Stimulated activated CD8-positive, alpha-beta memory T cell treated with anti-CD3 and anti-CD28 coated beads, Interleukin-12 subunit alpha, Interleukin-12 subunit beta, amount 100 ng/mL, for 24 hours (primary cell): ENCODE data around the gene ANKRD6.
A peak's percentile ranks its signal among the peaks of the same experiment; 100 is the strongest.
"Not testable (repeated sequence)": the region's sequence is repeated elsewhere in the genome, so short reads cannot be mapped to it uniquely, and the experiment has no call there.

Experiments
- DNase-seq: peaks from one replicate; pipeline ENCODE4 v3.0.0-alpha.2; 2020; ENCODE audit errors: extremely low read depth

The ANKRD6 gene

DNA sequence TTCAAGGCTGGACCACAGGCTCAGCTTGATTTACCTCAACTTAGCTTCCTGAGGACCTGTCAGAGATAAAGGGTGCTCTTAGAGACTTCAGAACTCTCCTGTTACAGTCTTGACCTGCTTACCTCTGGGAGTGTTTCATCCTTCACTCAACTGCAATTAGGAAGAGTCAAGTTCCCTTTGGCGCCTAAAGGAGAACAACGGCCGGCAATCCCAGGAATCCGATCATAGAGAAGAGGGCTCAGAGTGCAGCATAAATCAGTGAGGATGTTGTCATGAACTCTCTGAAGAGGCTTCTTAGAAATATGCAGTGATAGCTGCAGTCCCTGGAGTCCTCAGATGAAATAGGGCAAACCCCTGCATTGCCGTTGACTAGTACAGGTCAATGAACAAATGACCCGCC lies 169.2 kb downstream of the ANKRD6 start:
- DNase-seq: no peak

- no peak for DNase-seq
Measured at GRCh38 chr6:89604653-89605052, 171.7 kb downstream of the ANKRD6 start.

DNA sequence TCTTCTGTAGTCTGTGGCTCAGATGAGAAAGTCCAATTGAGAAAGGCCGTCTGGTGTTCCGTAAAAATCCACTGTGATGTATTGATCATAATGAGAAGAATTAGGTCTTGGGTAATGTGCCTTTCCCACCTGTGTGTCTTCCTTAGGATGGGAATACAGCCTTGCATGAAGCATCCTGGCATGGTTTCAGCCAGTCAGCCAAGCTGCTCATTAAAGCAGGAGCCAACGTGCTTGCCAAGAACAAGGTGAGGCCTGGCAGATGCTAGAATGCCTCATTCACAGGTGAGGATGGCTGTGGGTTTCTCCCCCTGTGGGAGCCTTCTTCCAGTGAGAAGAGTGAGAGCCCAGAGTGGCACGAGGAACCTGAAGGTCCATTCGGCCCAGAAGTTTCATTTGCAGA lies 172.9 kb downstream of the ANKRD6 start:
- no peak for DNase-seq

- peak; percentile 25 for DNase-seq
Measured at GRCh38 chr6:89610149-89610642, 177.2 kb downstream of the ANKRD6 start.

GRCh38 chr6:89611666-89612065 lies 178.7 kb downstream of the ANKRD6 start:
- DNase-seq: no peak

- DNase-seq: no peak
Measured at GRCh38 chr6:89612121-89612520, 179.2 kb downstream of the ANKRD6 start.

- DNase-seq: no peak
Measured at GRCh38 chr6:89613790-89614189, 180.8 kb downstream of the ANKRD6 start.

- DNase-seq: no peak
Measured at GRCh38 chr6:89615882-89616281, 182.9 kb downstream of the ANKRD6 start.

- DNase-seq: no peak
Measured at GRCh38 chr6:89616531-89616930, 183.6 kb downstream of the ANKRD6 start.

DNA sequence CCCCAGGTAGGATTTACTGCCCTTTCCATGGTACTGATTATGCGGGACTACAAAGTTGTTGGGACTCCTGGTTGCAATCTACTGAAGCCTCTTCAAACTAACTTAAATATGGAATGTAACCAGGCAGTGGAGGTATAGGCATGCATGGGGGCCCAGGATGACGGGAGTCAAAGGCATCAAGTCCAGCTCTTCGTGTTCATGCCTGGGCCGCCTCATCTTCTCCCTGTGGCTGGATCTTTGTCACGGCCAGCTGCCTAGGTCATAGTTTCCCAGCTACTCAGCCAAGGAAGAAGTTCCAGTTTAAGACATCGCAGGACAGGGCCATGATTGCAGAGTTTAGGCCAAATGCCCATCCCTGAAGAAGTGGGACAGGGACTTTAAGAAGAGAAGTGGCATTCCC lies 185.1 kb downstream of the ANKRD6 start:
- DNase-seq: no peak

DNA sequence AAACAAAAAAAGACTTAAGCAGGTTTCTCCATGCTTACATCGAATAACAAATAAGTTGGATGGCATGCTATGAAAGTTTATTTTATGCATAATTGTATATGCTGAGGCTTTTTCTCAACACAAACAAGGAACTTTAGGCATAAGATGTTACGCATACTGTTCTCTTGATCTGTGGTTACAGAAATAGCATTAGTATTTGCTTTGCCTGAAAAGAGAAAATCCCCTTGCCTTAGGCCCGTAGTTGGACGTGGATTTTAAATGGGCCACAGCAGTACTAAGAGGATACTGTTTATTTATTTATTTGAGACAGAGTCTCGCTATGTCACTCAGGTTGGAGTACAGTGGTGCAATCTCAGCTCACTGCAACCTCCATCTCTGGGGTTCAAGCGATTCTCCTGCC lies 186.6 kb downstream of the ANKRD6 start:
- no peak for DNase-seq

GRCh38 chr6:89623749-89624148 lies 190.8 kb downstream of the ANKRD6 start:
- no peak for DNase-seq

- DNase-seq: no peak
Measured at GRCh38 chr6:89630488-89630887, 197.5 kb downstream of the ANKRD6 start.

DNA sequence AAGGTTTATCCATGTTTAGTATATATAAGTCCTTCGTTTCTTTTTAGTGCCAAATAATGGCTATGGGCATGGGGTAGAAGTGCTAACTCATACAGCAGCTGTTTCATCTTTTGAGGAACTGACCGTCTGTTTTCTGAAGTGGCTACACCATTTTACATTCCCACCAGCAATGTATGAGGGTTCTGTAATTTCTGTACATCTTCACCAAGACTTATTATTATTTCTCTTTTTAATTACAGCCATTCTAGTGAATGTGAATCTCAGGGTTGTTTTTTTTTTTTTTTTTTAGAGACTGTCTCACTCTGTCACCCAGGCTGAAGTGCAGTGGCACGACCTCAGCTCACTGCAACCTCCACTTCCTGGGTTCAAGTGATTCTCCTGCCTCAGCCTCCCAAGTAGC lies 203.5 kb downstream of the ANKRD6 start:
- not testable (repeated sequence) for DNase-seq

GRCh38 chr6:89637960-89638319 lies 205.0 kb downstream of the ANKRD6 start:
- no peak for DNase-seq

GRCh38 chr6:89638320-89639195 lies 205.6 kb downstream of the ANKRD6 start, which contains the start of gene LYRM2:
Gene LYRM2, minus strand, starts transcription at chr6:89638747. Its CDS starts 31 bp downstream, at chr6:89638716.
- peak; percentile 86 for DNase-seq

- DNase-seq: no peak
Measured at GRCh38 chr6:89640804-89641203, 207.9 kb downstream of the ANKRD6 start.

- not testable (repeated sequence) for DNase-seq
Measured at GRCh38 chr6:89641581-89641980, 208.6 kb downstream of the ANKRD6 start.

- no peak for DNase-seq
Measured at GRCh38 chr6:89642956-89643355, 210.0 kb downstream of the ANKRD6 start.

DNA sequence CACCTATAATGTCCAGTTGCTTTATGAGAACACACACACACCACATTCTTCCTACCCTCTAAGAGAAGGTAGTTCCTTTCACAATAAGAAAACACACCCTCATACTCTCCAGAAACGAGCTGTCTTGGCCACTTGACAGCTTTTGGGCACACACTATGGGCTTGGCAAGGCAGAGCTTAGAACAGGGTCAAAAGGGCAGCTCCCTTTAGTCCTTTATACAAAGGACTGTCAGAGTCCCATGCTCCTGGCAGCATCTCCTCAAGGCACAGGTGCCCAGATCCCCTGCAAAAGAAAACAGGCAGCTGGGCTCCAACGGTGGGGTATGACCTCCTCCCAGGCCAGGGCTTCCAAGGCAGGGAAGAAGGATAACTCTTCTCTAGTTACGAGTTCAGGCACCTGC lies 210.5 kb downstream of the ANKRD6 start:
- DNase-seq: no peak

- DNase-seq: no peak
Measured at GRCh38 chr6:89644864-89645263, 211.9 kb downstream of the ANKRD6 start.

GRCh38 chr6:89649682-89650081 lies 216.7 kb downstream of the ANKRD6 start:
- DNase-seq: no peak

DNA sequence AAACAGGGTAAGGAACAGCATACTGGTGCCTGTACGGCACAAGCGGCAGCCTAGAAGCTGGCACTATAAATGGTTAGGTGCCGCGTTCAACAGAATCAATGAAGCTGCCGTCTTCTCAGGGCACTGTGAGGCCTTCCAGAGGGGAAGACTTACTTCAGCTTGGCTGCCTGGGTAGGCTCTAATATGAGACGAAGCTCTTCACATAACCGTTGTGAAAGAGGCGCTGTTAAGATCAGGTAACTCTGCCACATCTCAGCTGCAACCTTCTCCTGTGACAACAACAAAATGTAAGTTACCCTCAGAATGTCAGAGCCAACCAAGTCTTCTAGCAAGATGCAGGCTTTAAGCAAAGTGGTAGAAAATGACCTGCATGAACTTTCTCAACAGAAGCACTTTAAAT lies 217.6 kb downstream of the ANKRD6 start:
- no peak for DNase-seq

- no peak for DNase-seq
Measured at GRCh38 chr6:89655122-89655521, 222.2 kb downstream of the ANKRD6 start.
